Mucosa of rectum (tissue), 2 donors: ENCODE data around the gene HEATR3.

Experiments
- H3K27ac ChIP-seq, 2 donors: one replicate each; pipeline ENCODE4 v1.7.0; 2013; ENCODE audit warnings: inconsistent platforms in 2 of 2, low read depth in 2 of 2, low read length in 2 of 2
- H3K27me3 ChIP-seq, 2 donors: one replicate each; pipeline ENCODE4 v1.7.0; 2013; ENCODE audit warnings: low read length in 2 of 2; ENCODE audit not compliant: control insufficient read depth in 2 of 2, insufficient read depth in 2 of 2
- H3K36me3 ChIP-seq, 2 donors: one replicate each; pipeline ENCODE4 v1.7.0; 2013; ENCODE audit warnings: low read length in 2 of 2; ENCODE audit not compliant: control insufficient read depth in 2 of 2, insufficient read depth in 2 of 2
- H3K4me1 ChIP-seq, 2 donors: one replicate each; pipeline ENCODE4 v1.7.0; 2013; ENCODE audit warnings: low read length in 2 of 2, mild to moderate bottlenecking in 1 of 2; ENCODE audit not compliant: control insufficient read depth in 2 of 2, insufficient read depth in 2 of 2
- H3K4me3 ChIP-seq, 2 donors: one replicate each; pipeline ENCODE4 v1.7.0; 2013; ENCODE audit warnings: low read length in 2 of 2
- H3K9ac ChIP-seq, 2 donors: one replicate each; pipeline ENCODE4 v1.7.0; 2013; ENCODE audit warnings: low read length in 2 of 2, low read depth in 1 of 2, mild to moderate bottlenecking in 1 of 2
- H3K9me3 ChIP-seq, 2 donors: one replicate each; pipeline ENCODE4 v1.7.0; 2013; ENCODE audit warnings: low read length in 2 of 2; ENCODE audit not compliant: control insufficient read depth in 2 of 2
- donor health status: healthy.
- donor health status: Normal muscosa, but diverticular disease.

Gene HEATR3

GRCh38 chr16:50151322-50151721, 85.6 kb downstream of the HEATR3 start:
- H3K27ac ChIP-seq, result no peak overlapping the region
- H3K9me3 ChIP-seq, result no peaks in the 10 kb centered on the region
- no peaks in the 10 kb centered on the region for H3K36me3 ChIP-seq
- no peaks in the 10 kb centered on the region for H3K27me3 ChIP-seq
- H3K4me3 ChIP-seq, result no peak overlapping the region
- H3K4me1 ChIP-seq, result peaks cover 8 to 25% of the 10 kb centered on the region in 2 donors
- no peak overlapping the region for H3K9ac ChIP-seq

GRCh38 chr16:50151756-50152155, 86.0 kb downstream of the HEATR3 start:
- H3K27me3 ChIP-seq, result no peaks in the 10 kb centered on the region
- H3K27ac ChIP-seq, result peak overlapping the region in 1 of 2 donors; percentile 97
- H3K9me3 ChIP-seq, result no peaks in the 10 kb centered on the region
- peaks cover 8 to 25% of the 10 kb centered on the region in 2 donors for H3K4me1 ChIP-seq
- no peaks in the 10 kb centered on the region for H3K36me3 ChIP-seq
- H3K4me3 ChIP-seq, result peak overlapping the region; percentile 85 to 91
- H3K9ac ChIP-seq, result no peak overlapping the region

- H3K9ac ChIP-seq, result peak overlapping the region; percentile 84 to 85
Measured at GRCh38 chr16:50152351-50152806, 86.6 kb downstream of the HEATR3 start.

GRCh38 chr16:50152807-50153595, 87.2 kb downstream of the HEATR3 start, which contains the start of gene TENT4B:
Gene TENT4B (plus strand): TSS chr16:50153306. CDS start chr16:50153622, 316 bp downstream.
- Histone ChIP-seq H3K36me3 (no peaks in the 10 kb centered on the region), H3K27me3 (no peaks in the 10 kb centered on the region), H3K9ac (peak within 1 kb of the TSS; percentile 85 to 86), H3K9me3 (no peaks in the 10 kb centered on the region), H3K27ac (peak within 1 kb of the TSS; percentile 97), H3K4me1 (peaks cover 8 to 25% of the 10 kb centered on the region in 2 donors), H3K4me3 (peak within 1 kb of the TSS; percentile 85 to 91)

More at GRCh38 chr16:50152351-50152806, 86.6 kb downstream of the HEATR3 start:
- Histone ChIP-seq H3K27ac (peak overlapping the region; percentile 97), H3K36me3 (no peaks in the 10 kb centered on the region), H3K27me3 (no peaks in the 10 kb centered on the region), H3K9me3 (no peaks in the 10 kb centered on the region), H3K4me3 (peak overlapping the region; percentile 85 to 91), H3K4me1 (peaks cover 8 to 25% of the 10 kb centered on the region in 2 donors)

GRCh38 chr16:50153596-50154419, 88.0 kb downstream of the HEATR3 start:
- H3K27ac ChIP-seq, result peak overlapping the region; percentile 71 to 72
- H3K9ac ChIP-seq, result peak overlapping the region; percentile 77 to 86
- H3K27me3 ChIP-seq, result no peaks in the 10 kb centered on the region
- no peaks in the 10 kb centered on the region for H3K9me3 ChIP-seq
- peak overlapping the region; percentile 73 to 83 for H3K4me3 ChIP-seq
- H3K36me3 ChIP-seq, result no peaks in the 10 kb centered on the region
- H3K4me1 ChIP-seq, result peaks cover 8 to 25% of the 10 kb centered on the region in 2 donors

- Histone ChIP-seq H3K9ac (peak overlapping the region; percentile 77 to 86), H3K4me3 (peak overlapping the region; percentile 73 to 83), H3K36me3 (no peaks in the 10 kb centered on the region), H3K27ac (peak overlapping the region; percentile 71 to 72), H3K27me3 (no peaks in the 10 kb centered on the region), H3K9me3 (no peaks in the 10 kb centered on the region), H3K4me1 (peaks cover 8 to 25% of the 10 kb centered on the region in 2 donors)
Measured at GRCh38 chr16:50154420-50154950, 88.7 kb downstream of the HEATR3 start.

- Histone ChIP-seq H3K36me3 (no peaks in the 10 kb centered on the region), H3K9ac (no peak overlapping the region)
Measured at GRCh38 chr16:50155925-50156324, 90.2 kb downstream of the HEATR3 start.

More at GRCh38 chr16:50155925-50156324, 90.2 kb downstream of the HEATR3 start:
- Histone ChIP-seq H3K9me3 (no peaks in the 10 kb centered on the region), H3K27ac (peak overlapping the region in 1 of 2 donors; percentile 71), H3K4me3 (peak overlapping the region; percentile 73 to 83), H3K4me1 (peaks cover 8 to 25% of the 10 kb centered on the region in 2 donors), H3K27me3 (no peaks in the 10 kb centered on the region)
